Stimulated activated CD4-positive, alpha-beta T cell treated with anti-CD3 and anti-CD28 coated beads, Interleukin-4, amount 100 ng/mL, for 1 hour (primary cell): ENCODE data around the gene AGFG1.
"Not testable (repeated sequence)": the region's sequence is repeated elsewhere in the genome, so short reads cannot be mapped to it uniquely, and the experiment has no call there.

Experiments
- DNase-seq: peaks from one replicate; pipeline ENCODE4 v3.0.0-alpha.2; 2020

Gene AGFG1

DNA sequence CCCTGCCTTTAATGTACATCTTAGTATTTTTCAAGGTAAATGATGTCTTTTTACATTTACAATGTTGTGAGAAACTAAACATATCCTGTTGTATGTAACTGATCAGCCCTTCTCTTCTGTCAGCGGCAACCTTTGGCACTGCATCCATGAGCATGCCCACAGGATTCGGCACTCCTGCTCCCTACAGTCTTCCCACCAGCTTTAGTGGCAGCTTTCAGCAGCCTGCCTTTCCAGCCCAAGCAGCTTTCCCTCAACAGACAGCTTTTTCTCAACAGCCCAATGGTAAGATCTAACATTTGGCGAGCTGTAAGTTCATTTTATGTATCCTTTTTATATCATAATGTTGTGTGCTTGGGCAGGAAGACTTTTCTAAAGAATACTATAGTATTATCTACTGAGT, 79.9 kb downstream of the AGFG1 start:
- DNase-seq = no peak

DNA sequence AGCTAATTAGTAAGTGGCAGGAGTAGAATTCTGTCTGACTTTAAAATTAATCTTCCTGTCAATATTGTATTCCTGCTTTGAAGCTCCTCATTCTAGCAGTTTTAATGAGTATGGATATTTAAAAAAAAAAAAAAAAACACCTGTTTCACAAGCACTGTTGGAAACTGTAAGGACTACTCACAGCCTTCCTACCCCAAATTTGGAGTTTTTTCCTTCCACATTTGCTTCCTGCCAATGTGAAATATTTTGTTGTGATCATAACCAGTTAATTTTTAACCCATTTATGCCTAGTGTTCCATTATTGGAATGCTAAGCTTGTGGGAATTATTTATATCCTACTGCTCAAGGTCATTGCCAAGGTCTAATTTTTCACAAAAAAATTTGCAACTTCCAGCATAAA, 90.6 kb downstream of the AGFG1 start:
- no peak for DNase-seq

DNA sequence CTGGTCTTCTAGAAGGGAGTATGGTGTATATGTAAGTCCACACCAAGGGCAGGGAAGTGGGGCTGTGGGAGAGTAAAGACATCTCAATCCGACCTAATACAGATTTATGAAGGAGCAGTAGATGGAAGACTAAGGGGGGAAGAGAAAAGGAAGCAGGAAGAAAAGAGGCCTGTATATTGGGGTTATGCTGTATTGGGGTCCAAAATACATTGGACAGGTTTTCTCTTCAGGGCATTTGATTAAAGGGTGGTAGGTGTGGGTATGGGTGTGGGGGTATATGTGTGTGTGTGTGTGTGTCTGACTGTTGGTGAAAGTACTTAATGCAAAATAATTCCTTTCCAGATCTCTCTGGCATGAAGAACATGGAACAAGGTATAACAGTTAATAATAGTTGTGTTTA, 93.1 kb downstream of the AGFG1 start:
- no peak for DNase-seq

DNA sequence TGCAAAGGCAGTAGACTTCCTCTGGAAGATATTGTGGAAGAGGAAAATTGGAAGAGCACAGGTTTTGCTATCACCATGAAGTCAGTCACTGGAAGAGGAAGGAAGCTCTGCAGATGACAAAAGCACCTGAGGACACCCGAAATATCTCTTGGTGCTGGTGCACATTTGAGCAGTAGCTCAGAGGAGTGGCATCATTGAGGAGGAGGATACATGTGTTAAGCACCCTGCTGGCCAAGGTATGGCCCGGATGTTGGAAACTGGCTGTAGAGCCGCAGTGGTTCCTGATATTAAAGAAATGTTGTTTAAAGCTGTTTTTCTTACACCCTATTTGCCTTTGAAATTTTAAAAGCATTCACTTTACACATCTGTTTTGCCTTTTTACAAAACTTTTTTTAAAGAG, 94.1 kb downstream of the AGFG1 start:
- DNase-seq = no peak

DNA sequence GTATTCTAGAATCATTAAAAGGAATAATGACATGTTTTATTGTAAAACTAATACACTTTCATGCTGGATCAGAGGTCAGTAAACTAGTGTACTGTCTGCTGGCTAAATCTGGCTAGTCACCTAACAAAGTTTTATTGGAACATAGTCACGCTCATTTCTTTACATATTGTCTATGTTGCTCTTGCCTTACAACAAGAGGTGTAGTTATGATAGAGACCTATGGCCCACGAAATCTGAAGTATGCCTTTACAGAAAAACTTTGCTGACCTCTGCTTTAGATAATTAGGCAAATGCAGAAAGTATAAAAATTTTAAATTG, 96.9 kb downstream of the AGFG1 start:
- no peak for DNase-seq

DNA sequence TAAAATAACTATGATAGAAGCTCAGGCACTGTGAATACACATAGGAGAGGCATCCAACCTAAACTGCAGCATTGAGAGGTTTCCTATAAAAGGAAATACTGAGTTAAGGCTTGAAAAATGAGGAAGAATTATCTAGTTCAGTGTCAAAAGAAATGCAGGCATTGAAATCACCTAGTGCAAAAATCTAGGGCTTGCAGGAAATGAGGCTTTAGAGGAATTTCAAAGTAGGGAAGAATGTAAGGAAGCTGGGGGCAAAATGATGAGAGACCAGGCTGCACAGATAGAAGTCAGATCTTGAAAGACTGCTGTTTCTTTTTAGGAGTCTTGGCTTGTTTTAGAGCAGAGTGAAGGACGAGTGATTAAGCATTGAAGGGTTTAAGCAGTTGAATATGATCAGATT, 98.7 kb downstream of the AGFG1 start:
- no peak for DNase-seq

DNA sequence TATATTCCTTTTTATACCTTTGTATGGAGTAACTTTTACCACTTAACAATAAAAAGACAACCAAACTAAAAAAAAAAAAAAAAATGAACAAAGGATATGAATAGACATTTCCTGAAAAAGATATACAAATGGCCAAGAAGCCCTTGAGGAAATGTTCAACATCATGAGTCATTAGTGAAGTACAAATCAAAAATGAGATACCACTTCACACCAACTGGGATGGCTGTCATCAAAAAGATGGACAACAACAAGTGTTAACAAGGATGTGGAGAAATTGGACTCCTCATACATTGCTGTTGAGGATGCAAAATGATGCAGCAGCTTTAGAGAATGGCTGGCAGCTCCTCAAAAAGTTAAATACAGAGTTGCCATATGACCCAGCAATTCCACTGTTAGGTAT, 104.2 kb downstream of the AGFG1 start:
- DNase-seq = no peak

DNA sequence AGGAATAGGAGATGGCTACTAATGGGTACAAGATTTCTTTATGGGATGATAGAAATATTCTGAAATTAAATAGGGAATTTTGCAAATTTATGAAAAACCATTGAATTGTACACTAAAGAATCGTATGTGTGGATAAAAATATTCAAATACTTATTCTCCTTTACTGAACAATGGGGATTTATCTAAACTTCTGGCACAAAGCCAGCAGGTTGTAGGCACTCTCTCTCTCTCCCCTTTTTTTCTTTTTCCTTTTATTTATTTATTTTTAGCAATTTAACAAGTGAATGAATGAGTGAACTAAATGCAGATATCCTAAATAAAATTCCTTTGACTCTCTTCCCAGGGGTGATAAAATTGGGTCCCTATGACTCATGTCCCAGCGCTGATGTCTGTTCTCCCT, 104.9 kb downstream of the AGFG1 start:
- DNase-seq = no peak

DNA sequence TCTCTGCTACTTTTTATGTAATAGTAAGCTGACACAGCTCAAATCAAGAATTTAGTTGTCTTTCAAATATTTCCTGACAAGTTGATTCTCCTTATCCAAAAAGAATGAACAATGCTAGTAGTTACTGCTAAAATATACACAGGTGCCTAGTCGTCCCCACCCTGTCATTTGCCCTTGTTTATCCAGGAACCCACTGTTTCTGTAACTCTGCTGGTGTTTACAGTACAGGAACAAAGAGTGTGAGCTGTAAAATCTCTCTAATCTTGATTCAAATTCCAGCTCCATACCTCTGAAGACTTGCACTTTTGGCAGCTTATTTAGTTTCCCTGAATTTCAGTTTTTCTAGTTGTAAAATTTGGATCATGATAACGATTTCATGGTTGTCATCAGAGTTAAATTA, 105.6 kb downstream of the AGFG1 start:
- no peak for DNase-seq

DNA sequence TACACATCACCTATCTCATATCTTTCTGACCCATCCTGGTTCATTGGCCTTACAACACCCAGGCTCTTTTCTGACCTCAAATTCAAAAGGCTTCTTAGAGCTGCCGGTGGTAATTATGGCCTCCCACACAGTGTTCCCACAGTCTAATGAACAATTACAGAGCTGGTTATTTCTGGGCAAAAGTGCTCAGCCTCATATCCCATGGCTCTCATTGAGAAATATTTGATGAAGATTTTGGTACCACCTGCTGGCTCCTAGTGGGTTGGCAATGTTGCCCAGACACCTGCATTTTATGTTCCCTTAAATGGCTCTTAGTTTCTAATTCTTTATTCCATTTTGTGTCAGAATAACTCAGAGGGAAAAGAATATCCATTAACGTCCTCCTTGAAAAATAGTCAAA, 106.7 kb downstream of the AGFG1 start:
- DNase-seq = no peak

DNA sequence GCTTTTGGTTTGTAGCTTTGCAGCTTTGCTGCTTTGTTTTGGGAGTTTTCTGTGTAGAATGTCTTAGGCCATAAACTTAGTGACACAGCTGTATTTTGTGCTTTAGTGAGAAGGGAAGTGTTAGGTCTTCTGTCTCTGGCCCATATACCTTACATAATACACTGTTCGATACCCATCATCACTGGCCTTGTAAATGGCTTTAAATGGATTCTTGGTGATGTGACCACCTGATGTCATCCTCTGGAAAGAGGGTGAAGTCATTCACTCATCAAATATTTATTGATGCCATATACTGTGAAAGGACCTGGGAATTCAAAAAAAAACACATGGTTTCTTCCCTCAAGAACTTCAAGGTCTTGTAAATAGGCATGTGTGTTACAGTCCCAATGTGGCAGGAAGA, 107.8 kb downstream of the AGFG1 start:
- no peak for DNase-seq

DNA sequence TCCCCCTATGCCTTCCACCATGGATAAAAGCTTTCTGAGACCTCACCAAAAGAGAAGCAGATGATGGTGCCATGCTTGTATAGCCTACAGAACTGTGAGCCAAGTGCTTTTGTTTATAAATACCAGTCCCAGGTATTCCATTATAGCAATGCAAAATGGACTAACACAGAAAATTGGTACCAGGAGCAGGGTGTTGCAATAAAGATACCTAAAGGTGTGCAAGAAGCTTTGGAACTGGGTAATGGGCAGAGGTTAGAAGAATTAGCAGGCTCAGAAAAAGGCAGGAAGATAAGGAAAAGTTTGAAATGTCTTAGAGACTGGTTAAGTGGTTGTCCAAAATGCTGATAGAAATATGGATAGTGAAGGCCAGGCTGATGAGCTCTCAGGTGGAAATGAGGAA, 110.4 kb downstream of the AGFG1 start:
- no peak for DNase-seq

DNA sequence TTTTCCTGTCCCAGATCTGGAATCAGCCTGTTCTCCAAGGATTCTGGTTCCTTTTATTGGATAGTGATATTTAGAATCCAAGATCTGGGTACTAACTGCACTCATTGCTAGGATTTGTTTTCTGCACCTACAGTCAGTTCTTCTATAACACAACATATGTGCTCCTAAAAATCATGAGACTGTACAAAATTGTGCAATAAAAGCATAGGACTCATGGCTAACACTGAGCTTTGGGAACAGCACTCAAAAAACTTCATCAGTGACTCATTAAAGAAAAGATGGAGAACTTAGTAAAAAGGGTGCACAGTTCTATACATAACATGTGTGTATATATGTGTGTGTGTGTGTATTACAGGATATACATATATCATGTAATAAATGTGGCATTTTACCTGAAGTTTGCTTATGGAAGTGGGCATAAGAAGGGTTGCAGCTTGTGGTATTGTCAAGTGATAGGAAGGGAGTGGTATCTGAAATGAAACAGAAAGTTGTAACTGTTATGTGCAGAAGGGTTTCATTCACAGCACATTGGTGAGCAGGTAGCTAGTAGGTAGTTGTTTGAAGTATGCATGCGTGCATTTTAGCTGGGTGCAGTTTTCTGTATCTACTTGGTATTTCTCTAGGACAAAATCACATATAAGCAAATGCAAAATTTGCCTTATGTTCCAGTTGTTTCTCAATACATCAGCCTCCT, 120.9 kb downstream of the AGFG1 start:
- DNase-seq = no peak

DNA sequence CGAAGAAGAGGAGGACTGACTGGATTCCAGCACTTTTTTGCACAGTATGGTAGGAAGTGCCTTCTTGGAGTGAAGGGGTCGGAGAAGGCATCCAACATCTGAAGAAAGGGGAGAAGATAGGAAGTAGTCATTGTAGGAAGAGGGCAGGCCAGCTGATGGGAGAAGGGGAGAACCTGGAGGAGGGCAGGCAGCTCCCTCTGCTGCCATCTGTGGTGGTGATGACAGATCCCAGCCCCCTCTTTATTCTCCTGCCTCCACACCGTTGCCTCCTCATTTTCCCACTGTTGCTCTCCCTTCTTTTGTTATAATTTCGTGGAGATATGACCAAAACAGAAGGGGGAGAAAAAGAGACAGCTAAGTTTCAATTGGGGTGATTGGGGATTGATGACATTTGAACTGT, 123.8 kb downstream of the AGFG1 start:
- no peak for DNase-seq

DNA sequence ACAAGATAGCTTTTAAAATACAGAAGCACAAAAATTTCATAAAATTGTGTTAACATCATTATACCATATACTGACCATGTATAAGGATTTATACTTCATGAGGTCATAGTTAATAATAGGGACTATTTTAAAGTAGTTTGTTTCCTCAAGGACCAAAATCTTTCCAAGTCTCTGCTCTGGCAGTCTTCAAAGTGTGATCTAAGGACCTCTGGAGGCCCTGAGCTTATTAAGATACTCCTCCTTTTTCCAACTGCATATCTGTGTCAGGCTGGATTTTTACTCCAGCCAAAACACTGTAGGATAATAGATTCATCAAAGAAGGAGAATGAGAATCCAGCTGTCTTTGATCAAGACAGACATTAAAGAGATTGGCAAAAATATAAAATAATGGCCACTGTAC, 125.1 kb downstream of the AGFG1 start:
- no peak for DNase-seq

DNA sequence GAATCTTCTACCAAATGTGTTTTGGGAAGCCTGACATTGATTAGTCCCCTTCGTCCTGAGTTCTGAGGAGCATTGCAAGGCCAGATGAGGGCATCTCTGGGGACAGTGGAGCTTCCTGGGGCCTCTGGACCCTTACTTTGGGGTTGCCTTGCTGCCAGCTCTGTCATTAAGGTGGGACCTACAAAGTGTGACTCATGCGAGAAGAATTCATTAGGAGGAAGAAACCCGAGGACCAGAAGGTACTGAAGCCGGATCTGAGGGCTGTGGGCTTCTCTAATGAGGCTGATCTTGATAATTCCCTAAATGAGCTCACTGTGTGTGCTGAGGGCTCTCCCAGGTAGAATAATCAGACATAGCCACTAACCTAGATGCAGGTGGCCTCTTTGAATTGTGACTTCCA, 126.0 kb downstream of the AGFG1 start:
- no peak for DNase-seq

DNA sequence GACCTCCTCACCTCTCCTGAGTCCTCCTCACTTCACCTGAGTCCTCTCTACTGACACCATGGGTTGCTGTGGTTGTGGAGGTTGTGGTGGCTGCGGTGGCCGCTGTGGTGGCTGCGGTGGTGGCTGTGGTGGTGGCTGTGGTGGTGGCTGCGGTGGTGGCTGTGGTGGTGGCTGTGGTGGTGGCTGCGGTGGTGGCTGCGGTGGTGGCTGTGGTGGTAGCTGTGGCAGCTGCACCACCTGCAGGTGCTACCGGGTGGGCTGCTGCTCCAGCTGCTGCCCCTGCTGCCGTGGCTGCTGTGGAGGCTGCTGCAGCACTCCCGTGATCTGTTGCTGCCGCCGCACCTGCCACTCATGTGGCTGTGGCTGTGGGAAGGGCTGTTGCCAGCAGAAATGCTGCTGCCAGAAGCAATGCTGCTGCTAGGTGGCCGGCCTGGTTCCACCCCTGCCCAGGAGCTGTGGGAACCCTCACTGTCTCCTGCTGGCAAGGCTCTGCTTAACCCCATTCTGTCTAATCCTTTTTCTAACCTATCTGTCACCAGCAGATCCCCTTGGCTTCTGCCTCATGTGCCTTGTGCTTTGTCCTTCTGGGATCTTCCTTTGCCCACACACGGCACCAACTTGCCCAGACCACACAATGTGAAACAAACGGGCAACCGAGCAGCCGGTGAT, 127.0 kb downstream of the AGFG1 start, which contains the start of gene SCYGR2:
TSS of gene SCYGR2 (plus strand) at position 59 of the 669 bp plus-strand sequence. CDS start at position 59, 0 bp downstream.
- not testable (repeated sequence) for DNase-seq

DNA sequence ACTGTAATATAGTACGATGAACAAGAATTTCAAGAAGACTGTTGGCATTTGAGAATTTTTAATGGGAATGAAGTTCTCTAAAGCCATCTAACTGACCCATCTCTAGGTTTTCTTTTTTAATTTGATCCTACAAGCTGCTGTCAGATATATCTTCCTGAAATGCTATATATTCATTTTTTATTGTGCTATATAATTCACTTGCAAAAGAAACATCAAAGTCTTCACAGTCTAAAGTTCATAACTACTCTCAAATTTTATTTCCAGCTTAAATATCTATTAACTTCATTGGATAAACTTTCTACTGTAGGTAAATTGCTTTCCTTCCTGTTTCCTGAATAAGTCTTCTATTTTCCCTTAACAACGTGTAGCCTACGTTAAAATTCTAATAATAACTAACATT, 130.4 kb downstream of the AGFG1 start:
- no peak for DNase-seq

DNA sequence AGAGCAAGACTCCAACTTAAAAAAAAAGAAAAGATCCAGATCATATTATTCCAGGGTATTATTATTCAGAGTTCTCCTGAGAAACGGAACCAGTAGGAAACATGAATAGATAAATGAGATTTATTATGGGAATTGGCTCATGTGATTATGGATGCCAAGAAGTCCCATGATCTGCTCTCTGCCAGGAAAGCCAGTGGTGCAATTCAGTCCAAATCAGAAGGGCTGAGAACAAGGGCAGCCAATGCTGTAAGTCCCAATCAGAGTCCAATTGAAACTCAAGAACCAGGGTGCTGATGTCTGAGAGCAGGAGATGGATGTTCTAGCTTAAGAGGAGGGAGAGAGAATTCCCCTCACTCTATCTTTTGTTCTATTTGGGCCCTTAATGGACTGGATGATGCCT, 134.5 kb downstream of the AGFG1 start:
- DNase-seq = no peak

DNA sequence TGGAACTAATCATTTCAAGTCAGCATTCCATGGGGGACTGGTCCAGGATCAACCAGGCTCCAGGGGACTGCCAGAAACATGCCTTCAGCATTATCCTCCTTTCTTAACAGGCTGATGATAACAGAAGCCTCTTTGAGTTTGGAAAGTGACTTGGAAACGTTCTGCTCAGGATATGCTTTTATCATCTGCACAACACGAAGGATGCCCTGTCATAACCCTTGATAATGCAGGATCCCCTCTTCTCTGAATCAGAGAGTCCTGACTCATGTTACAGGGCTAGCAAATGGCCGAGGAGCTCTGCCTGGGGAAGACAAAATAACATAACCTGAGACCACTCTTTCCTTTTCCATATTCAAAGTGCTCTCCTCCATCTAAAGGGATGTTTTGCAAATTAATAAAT, 136.0 kb downstream of the AGFG1 start:
- no peak for DNase-seq

DNA sequence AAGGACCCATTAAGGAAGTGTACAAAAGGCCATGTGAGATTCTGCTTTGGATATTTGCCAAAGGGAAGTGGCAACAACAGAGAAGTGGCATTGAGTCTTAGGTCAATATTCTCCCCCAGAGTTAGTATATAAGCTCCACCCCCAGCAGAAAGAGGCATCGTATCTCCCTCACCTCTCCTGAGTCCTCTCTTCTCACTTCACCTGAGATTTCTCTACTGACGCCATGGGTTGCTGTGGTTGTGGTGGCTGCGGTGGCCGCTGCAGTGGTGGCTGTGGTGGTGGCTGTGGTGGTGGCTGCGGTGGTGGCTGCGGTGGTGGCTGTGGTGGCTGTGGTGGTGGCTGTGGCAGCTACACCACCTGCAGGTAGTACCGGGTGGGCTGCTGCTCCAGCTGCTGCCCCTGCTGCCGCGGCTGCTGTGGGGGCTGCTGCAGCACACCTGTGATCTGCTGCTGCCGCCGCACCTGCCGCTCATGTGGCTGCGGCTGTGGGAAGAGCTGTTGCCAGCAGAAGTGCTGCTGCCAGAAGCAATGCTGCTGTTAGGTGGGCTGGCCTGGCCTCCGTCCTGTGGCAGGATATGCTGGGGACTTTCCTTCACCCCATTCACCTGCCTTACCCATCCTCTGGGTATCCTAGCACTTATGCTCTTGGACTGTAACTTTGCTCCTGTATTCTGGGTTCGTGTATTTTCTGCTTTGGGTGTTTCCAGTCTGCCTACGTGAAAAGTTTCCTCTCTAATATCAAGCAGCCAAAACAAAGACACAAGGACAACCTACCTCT, 136.8 kb downstream of the AGFG1 start:
- no peak for DNase-seq

DNA sequence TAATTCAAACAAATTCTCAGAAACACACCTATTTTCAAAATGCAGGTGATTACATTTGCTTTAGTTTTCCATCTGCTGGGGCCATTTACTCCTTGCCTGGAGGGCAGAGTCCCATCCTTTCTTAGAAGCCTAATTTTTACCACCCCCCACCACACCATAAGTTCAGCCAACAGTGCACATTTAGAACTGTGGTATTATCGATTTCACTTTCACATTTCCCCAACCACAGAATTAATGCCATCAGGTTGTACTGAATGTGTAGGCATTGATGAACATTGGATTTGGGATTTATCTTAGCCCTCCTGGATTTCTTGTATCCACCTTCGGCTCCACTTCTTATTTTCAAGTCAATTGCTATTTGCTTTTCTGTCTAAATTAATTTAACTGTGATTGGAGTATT, 138.2 kb downstream of the AGFG1 start:
- DNase-seq = no peak
